GM21526 (cell line): ENCODE results near the gene ATG5.
"Not testable (repeated sequence)": the region's sequence is repeated elsewhere in the genome, so short reads cannot be mapped to it uniquely, and the experiment has no call there.

ENCODE experiments used
- ATAC-seq: cut with Tn5 transposase; IDR thresholded peaks from one replicate; pipeline ENCODE4 v1.9.1; 2021; ENCODE audit warnings: moderate library complexity; ENCODE audit not compliant: unreplicated experiment, low FRiP score

Gene ATG5

DNA sequence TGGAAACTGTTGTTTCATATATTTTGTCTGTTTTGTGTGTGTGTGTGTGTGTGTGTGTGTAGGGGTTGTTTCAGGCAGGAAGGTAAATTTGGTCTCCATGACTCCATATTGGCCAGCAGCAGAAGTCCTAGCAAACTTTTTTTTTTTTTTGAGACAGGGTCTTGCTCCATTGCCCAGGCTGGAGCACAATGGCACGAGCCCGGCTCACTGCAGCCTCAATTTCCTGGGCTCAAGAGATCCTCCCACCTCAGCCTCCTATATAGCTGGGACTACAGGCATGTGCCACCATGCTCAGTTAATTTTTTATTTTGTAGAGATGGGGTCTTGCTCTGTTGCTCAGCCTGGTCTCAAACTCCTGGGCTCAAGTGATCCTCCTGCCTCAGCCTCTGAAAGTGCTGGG, 163.7 kb downstream of the ATG5 start:
- ATAC-seq, result no peak

DNA sequence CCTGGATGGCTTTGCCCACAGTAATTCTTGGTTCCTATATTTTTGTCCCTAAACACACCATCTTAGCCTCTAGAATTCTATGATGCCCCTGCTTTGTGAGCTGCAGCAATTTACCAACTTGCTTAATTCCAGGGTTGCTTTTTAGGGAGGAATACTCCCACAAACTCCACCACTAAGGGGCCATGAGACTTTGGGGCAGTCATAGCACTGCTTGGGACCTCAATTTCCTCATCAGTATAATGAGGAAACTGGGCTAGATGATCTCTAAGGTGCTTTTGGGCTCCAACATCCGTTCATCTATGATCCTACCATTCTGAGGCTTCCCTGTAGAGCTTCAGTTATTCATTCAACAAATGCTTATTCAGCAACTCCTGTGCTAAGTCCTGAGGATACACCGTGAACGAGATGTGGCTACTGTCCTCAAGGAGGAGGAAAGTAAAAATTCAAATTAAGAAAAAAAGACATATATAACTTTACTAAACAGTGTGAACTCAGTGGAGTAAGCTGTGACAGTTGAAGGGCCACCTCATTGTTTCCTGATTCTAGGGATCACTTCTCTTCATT, 164.2 kb downstream of the ATG5 start:
- no peak for ATAC-seq

DNA sequence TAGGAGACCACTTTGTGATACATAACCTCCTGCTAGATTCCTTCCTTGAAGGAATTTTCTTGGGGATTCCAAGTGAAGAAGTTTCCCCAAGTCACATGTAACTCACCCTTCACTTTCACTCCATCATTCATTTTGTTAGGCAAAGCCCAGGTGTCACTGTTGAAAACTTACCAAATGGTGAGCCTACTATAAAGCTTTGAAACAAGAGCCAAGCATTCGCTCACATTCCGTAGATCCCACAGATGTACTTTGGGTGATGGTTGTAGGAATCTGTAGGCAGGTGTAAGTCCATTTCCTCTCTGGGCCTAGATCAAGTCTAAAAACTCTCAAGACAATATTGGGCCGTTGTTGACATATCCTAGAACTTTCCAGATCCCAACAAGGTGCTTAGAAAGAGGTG, 165.4 kb downstream of the ATG5 start:
- no peak for ATAC-seq

DNA sequence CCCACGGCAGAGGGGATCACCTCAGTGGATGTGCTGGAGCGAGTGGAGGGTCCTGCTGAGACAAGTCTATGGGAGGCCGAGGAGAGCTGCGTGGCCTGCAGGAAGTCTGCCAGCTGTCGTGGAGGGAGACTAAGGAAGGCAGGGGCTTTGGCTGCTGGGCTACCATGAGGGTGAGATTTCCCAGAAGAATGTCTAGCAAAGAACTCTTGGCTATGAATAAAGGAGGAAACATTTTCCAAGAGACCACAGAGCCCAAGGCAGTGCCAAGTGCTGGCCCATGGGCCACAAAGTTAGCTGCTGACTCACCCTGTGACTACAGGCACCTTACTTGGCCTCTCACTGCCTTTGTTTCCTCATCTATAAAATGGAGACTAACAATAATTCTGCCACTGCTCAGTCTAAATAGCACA, 166.0 kb downstream of the ATG5 start:
- no peak for ATAC-seq

DNA sequence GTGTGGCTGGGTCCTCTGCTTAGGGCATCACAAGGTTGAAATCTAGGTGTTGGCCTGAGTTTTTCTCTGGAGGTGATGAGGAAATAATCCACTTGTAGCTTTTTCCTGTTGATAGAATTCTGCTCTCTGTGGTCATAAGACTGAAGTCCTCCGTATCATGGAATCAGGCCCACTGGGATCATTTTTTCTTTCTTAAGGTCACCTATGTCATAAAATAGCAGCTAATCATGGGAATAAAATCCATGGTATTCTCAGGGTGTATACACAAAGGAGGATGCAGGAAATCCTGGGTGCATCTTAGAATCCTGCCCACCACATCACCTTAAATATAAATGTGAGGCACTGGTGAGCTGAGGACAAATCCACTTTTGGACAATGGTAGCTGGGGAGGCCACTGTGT, 166.7 kb downstream of the ATG5 start:
- no peak for ATAC-seq

DNA sequence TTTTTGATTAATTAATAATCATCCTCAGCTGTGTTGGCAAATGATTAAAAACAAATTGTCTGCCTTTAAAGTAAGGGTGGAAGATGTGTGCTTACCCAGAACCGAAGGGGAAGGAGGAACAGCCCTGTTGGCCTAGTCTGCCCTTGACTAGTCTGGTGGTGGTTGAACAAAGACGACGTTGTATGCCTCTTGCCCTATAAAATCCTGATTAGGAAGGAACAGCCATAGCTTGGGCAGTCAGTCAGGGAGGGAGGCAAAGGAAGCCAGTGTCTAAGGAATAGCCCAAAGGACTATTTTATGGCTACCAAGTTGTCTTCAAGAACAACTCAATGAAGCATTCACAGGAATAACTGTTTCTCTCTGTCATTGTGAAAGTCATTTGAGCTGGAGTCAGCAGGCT, 168.7 kb downstream of the ATG5 start:
- no peak for ATAC-seq

DNA sequence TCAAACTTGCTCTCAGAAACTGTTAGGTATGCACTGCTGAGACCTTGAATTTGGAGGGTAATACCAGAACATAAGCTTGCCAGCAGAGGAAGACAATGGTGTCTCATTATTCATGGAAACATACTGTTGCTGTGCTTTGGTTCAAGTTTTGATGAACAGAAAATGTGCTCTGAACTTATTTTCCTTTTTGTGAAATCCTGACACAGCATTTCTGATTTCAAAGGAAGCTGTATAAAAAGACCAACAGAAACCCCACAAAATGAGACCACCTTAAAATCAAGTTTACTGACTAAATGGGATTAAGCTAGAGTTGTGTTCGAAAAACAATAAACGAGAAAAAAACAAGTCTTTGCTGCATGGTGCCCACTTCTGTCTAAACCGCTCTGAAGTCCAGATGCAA, 169.1 kb downstream of the ATG5 start:
- no peak for ATAC-seq

DNA sequence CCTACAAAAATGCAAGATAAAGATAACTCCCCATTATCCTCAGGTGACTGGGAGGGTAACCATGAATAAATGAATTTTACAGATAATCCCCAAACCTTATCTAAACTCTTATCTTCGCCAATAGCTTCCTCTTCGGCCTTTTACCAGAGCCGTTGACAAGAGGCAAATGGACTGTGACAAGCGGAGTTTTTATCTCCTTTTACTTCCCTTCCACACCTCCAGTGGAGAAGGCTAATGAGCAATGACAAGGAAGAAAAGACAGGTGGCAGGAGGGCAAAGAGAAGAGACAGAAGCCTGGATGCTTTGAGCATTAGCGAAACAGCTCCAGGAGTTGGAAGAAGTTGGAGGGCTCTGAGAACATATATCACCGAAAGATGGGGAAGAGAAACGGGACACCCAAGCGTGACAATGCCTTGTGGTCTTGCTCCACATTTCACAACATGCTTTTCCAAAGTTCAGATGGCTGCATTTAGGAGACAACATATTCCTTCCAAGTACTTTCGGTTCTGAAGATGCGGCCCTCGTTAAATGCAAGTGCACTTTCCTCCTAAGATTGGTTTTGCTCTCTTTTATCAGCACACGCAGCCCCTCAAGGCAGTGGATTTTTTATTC, 170.2 kb downstream of the ATG5 start:
- ATAC-seq, result no peak

DNA sequence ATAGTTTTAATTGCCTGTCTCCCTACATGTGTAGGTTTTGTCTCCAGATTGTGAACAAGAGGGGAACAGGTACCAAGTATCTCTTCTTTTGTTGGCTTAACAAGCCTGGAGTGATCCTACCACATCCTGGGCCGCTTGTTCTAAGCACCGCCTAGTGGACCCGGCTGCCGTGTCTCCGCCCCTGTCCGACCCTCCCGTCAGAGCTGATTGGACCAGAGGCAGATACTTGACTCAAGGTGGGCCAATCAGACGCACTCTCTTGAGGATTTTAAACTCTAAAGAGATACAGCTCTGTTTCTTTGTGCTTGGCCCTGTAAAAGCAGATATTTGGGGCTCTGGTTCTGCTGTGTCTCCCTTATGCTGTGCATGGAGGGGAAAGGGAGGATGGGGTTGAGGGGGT, 171.2 kb downstream of the ATG5 start:
- no peak for ATAC-seq

DNA sequence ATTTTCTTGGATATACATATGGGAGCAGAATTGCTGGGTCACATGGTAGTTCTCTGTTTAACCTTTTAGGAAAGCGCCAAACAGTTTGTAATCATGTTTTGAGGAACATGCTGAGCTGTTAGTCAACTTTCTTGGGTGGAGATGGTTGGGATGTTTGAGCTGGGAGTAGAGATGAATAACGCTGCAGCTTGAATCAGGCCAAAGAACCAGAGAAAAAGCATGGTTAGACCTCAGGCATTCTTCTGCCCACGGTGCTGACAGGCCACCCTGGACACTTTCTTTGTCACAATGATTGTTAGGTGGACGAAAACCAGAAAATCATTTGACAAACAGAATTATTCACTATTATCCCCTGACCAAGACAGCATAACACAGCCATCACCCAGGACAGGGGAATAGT, 172.6 kb downstream of the ATG5 start:
- no peak for ATAC-seq

DNA sequence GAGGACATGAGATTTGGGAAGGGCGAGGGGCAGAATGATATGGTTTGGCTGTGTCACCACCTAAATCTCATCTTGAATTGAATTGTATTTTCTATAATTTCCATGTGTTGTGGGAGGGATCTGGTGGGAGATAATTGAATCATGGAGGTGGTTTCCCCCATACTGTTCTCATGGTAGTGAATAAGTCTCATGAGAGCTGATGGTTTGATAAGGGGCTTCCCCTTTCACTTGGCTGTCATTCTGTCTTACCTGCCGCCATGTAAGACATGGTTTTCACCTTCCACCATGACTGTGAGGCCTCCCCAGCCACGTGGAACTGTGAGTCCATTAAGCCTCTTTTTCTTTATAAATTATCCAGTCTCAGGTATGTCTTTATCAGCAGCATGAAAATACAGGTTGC, 173.1 kb downstream of the ATG5 start:
- not testable (repeated sequence) for ATAC-seq

DNA sequence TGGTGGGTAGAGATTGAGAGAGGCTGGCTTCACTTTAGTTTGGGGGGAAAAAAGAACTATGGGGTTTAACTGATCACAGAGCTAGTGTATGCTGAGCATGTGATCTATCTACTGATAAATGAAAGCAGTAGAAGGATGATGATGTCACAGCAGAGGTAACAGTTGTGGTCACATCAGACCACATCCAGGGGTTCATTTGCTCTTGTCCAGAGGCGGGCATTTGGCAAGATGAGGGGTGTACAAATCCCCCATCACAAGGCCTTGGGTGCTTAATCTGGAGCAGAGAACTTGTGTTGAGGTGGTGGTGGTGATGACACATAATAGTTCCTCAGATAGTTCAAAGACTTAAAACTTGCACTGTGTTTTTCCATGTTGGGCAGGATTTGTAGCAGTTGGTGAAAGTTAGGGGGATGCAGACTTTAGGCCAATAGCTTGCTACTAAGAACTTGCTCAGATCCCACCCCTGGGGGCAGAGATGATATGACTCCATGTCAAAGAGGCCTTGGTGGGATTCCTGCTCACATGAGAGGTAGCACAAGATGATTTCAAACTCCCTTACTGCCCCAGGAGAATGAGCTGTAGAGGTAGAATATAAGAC, 176.0 kb downstream of the ATG5 start:
- ATAC-seq, result no peak

DNA sequence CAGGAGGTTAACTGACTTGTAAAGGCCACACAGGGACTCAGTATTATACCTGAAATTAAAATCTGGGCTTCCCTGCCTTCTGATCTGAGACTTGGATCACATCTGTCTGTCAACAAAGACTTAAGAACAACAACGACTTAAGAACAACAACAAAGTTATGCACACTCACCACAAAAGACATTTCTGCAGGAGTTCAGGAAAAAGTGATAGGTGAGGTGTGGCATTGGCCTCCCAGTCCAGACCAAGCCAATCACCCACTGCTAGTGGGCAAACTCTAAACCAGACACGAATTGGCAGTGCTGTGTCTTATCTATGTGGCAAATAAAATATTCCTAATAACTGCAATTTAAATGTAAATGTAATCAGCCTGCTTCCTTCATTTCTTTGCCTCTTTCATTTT, 178.1 kb downstream of the ATG5 start:
- ATAC-seq, result no peak

DNA sequence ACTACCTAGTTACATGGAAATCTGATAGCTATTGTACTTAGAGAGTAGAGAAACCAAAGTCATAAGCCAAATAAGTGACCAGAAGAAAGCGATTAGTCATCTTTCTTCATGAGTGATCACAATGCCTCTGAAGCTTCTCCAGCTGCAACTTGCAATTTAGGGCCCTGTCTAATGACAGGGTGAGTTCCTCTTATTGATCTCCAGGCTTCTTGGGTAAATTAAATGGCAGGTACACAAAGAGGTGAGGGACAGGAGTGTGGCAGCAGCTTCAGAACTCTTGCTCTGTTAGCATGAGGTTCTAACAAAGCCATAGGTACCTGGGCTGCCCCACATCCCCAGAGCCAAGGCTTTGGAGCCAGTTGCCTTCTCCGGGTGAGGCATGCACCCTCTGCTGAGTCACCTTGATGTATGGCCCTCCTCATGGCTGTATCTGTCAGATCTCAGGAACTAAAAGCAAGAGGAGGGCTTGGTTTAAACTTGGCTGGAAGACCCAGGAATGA, 178.7 kb downstream of the ATG5 start:
- peak; percentile 33 for ATAC-seq

DNA sequence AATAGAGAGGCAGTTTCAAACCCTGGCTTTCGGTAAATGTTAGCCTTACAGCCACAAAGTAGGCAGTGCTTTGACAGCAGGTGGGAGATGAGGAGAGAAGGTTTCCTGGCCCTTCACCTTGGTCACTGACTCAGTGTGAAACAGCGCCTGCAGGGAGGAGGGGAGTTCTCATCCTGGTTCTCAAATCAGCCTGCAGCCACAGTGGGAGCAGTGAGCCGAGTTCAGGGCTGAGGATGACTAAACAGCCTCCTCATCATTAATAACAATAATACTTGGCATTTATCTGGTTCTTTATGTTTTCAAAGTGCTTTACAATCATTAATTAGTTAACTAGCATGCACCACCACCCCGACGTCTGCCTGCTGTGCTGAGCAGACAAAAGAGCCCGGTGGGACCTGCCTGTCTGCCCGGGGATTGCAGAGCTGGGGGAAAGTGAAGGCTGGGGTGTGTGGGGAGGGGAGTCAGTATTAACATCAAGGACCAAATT, 179.8 kb downstream of the ATG5 start:
- ATAC-seq, result peak; percentile 41

DNA sequence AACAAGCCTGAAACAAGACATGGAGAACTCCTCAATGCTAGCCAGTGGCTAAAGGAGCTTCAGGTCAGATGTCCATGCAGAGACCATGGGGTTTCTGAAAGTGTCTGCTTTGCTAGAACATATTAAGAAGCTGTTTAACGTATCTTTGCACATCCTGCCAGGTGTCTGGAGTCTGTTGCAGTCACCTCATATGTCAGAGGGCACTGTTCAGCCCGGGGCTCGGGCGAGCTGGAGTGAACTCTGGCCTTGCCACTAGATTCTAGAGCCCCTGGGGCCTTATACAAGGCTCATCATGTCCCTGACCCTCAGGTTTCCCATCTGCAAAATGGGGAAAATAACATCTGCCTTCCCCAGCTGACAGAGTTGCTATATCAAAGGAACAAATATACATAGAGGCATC, 180.4 kb downstream of the ATG5 start:
- ATAC-seq, result no peak

DNA sequence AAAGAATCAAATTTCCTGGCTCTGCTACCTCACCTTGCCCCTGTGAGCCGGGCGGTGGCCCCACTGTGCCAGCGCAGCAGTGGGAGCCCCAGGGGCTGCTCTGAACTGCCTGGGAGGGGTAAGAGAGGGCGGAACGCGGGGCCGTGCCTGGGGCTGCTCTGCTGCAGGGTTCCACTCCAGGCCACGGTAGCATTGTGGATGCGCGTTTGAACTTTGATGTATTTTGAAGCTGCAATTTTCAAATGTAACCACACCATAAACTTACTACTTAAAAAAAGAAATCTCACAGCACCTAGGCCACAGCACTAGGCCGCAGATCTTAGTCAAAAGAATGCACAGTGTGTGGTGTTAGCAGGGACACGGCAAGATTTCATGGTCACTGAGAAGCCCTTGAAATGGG, 181.9 kb downstream of the ATG5 start:
- no peak for ATAC-seq

DNA sequence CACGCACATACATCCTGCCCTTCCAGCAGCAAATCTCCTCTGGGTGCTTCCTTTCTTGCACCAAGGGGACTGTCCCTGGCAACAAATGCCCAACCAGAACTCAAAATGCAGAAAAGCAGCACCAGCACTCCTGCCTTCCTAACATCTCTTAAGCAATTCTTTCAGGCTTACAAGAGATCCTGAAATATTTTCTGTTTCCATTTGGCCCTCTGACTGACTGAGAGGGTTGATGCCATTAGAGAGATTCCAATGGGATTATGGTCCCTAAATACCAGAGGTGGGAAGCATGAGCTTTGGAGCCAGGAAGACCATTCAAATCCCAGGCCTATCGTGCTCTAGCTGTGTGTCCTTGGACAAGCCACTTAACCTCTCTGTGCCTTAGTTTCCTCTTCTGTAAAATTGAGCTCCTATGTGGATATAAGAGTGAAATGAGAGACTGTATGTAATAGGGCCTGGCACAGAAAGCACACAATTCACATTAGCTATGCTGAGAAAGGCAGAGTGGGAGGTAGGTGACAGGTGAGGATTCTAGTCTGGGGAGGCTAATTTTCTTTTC, 182.6 kb downstream of the ATG5 start:
- no peak for ATAC-seq

DNA sequence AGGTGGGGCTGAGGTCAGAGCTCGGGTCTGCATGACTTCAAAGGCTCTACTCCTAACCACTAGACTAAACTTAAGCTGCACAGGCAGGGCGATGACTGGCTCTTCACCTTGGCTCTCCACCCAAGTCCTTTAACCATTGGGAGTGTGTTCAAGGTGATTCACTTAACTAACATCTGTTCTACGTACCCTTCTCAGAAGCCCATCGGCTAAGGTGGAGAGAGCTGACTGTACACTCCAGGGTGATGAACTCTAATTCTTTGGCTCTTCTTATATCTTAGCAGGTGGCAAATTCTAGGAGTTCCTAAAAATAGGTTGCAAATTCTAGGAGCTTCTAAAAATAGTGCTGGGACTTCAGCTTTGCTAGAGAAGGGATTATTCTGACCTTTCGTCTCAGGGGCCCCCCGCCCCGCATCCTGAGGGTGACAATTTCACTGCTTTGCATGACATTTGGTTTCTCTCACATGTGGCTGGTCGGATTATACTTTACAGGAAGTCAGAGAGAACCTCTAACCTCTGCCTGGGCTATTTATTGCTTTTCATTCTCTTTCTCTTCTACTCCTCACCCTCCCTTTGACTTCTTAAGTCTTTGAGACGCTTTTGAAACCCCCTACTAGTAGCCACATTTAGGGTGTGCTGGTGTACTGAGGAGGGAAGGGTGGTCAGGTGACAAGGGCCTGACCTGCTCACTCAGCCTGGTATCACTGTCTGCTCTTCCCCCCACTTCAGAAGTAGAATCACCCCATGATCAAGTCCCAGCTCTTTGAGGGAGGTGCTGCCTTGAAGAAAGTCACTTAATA, 183.9 kb downstream of the ATG5 start:
- ATAC-seq, result peak; percentile 78

DNA sequence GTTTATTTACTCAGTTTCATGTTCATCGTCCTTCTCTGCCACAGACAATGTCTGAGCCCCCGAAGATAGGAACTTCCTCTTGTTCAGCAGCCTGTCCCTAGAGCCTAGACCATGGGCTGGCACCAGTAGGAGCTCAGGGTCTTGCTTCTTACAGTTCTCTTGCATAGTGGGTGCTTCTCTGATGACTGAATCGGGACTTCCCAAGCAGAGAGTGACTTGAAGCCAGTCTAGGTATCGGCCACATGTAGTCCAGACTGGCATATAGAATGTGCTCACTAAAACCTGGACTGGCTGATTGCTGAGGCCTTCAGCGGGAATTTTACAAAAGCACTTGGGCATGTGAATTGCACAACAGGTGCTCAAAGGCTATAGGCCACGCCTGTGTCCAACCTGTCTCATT, 187.4 kb downstream of the ATG5 start:
- ATAC-seq, result no peak

DNA sequence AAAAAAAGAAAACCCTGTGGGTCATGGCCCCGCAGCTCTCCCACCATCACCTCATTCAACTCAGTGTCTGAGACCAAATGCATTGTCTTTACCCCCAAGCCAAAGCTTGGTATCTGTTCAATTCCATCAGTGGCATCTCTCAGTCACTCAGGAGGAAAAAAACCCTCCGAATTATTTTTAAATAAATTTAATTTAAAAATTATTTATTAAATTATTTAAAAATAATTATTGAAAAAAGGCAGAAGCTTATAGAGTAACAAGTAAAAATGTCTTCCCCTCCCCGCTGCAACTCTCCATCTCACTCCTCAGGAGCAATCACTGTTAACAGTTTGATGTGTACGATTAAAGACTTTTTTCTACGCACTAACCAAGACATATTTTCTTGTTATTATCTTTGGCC, 188.7 kb downstream of the ATG5 start:
- no peak for ATAC-seq
